Keratinocyte (primary cell): ENCODE data around the gene ATP8A2. TPM values are rescaled to one million over a fixed set of nuclear protein-coding genes. Genes with fewer than 3 reads are reported as not detected.
A peak's percentile ranks its signal among the peaks of the same experiment; 100 is the strongest.

ENCODE experiments used
- DNase-seq: peaks from one replicate; pipeline ENCODE4 v3.0.0-alpha.2; 2011; ENCODE audit warnings: low read depth, missing footprints, low spot score
- FAIRE-seq: peaks from 2 replicates; lab custom pipeline; 2011; peaks lifted over from hg19 to GRCh38; lab: Jason Lieb, UNC
- H2AFZ ChIP-seq: 2 replicates; pipeline ENCODE4 v1.6.0; 2012; ENCODE audit warnings: low read length, control low read depth, inconsistent platforms; ENCODE audit not compliant: control insufficient read depth
- H3K27ac ChIP-seq: 2 replicates; pipeline ENCODE4 v1.5.1; 2011; ENCODE audit warnings: low read length; ENCODE audit not compliant: control insufficient read depth, insufficient read depth
- H3K27me3 ChIP-seq: 3 replicates; pipeline ENCODE4 v1.6.0; 2011; ENCODE audit warnings: low read length; ENCODE audit not compliant: control insufficient read depth, insufficient read depth; ENCODE audit errors: extremely low read depth
- H3K36me3 ChIP-seq, 2 experiments: 2 replicates in 1 of 2; 3 replicates in 1 of 2; pipeline ENCODE4 v1.5.1; 2011; ENCODE audit warnings: low read length in 2 of 2, mild to moderate bottlenecking in 1 of 2; ENCODE audit not compliant: control insufficient read depth in 2 of 2, insufficient read depth in 2 of 2; ENCODE audit errors: extremely low read depth in 1 of 2
- H3K4me1 ChIP-seq: 3 replicates; pipeline ENCODE4 v1.5.1; 2011; ENCODE audit warnings: low read length; ENCODE audit not compliant: control insufficient read depth, insufficient read depth; ENCODE audit errors: extremely low read depth
- H3K4me2 ChIP-seq: 3 replicates; pipeline ENCODE4 v1.6.0; 2011; ENCODE audit warnings: low read depth, low read length; ENCODE audit not compliant: control insufficient read depth, insufficient read depth; ENCODE audit errors: extremely low read depth
- H3K4me3 ChIP-seq, 3 experiments: fragments of 200-600 bp in 1 of 3; sonication (generic) in 1 of 3; 2 replicates in 2 of 3; 3 replicates in 1 of 3; pipeline ENCODE4 v1.5.1; 2011 to 2016; ENCODE audit warnings: low read length in 3 of 3, mild to moderate bottlenecking in 3 of 3, control low read depth in 2 of 3, inconsistent platforms in 1 of 3, low read depth in 1 of 3, mixed read lengths in 1 of 3, mixed run types in 1 of 3, moderate library complexity in 1 of 3; ENCODE audit not compliant: control insufficient read depth in 2 of 3, insufficient read depth in 2 of 3; ENCODE audit errors: extremely low read depth in 1 of 3
- H3K79me2 ChIP-seq: 2 replicates; pipeline ENCODE4 v1.6.0; 2012; ENCODE audit warnings: low read length; ENCODE audit not compliant: control insufficient read depth, insufficient read depth
- H3K9ac ChIP-seq: 3 replicates; pipeline ENCODE4 v1.6.0; 2011; ENCODE audit warnings: low read length; ENCODE audit not compliant: control insufficient read depth, insufficient read depth; ENCODE audit errors: extremely low read depth
- H3K9me1 ChIP-seq: 3 replicates; pipeline ENCODE4 v1.6.0; 2011; ENCODE audit warnings: low read length; ENCODE audit not compliant: control insufficient read depth, insufficient read depth; ENCODE audit errors: extremely low read depth
- H3K9me3 ChIP-seq: 2 replicates; pipeline ENCODE4 v1.5.1; 2012; ENCODE audit warnings: low read depth, low read length; ENCODE audit not compliant: control insufficient read depth
- H4K20me1 ChIP-seq: 3 replicates; pipeline ENCODE4 v1.6.0; 2011; ENCODE audit warnings: low read length; ENCODE audit not compliant: control insufficient read depth, insufficient read depth; ENCODE audit errors: extremely low read depth
- CTCF ChIP-seq, 3 experiments: IDR thresholded peaks in 1 of 3; conservative IDR thresholded peaks in 1 of 3; optimal IDR thresholded peaks in 1 of 3; 2 replicates in 2 of 3; 3 replicates in 1 of 3; pipeline versions ENCODE3 to v1.5.1; 2011; ENCODE audit warnings: low read length in 3 of 3, mild to moderate bottlenecking in 3 of 3, moderate library complexity in 2 of 3, control low read depth in 1 of 3, inconsistent platforms in 1 of 3; ENCODE audit not compliant: insufficient read depth in 2 of 3; ENCODE audit errors: extremely low read depth in 1 of 3
- EZH2 ChIP-seq: IDR thresholded peaks from one replicate; pipeline ENCODE4 v1.6.1; 2012; ENCODE audit warnings: inconsistent platforms, mild to moderate bottlenecking, low read length, moderate library complexity
- dilution Hi-C: fragments of 300-500 bp; cut with MboI; formaldehyde crosslinking; loops from one replicate; pipeline ENCODE4 v1.7.0; 2020; ENCODE audit warnings: low sequenced_read_pairs; ENCODE audit not compliant: extremely low pct_ligation_motif_present
- polyA minus RNA-seq, 3 experiments: library from RNA; depleted of rRNA, polyadenylated mRNA; stranded (reverse); fragments of >200 nt; gene quantifications; 1 replicate in 1 of 3; 2 replicates in 1 of 3; 3 replicates in 1 of 3; pipeline ENCODE4 v1.2.3, GENCODE V29; 2011
- polyA plus RNA-seq, 5 experiments: library from polyadenylated mRNA; depleted of rRNA in 3 of 5; stranded (reverse) in 3 of 5; stranded (forward) in 1 of 5; unstranded in 1 of 5; fragments of >200 nt; gene quantifications; 1 replicate in 1 of 5; 2 replicates in 3 of 5; 3 replicates in 1 of 5; pipeline versions ENCODE4 v1.2.1 to v1.2.3, GENCODE V29; 2011 to 2012; ENCODE audit warnings: missing spikeins in 2 of 5, low read depth in 1 of 5, low replicate concordance in 1 of 5

The ATP8A2 gene
- polyA plus RNA-seq (0.10 to 0.20 TPM (median 0.16 TPM) in 3 replicates), polyA minus RNA-seq (0.10 to 0.36 TPM (median 0.20 TPM) in 3 replicates)
- polyA plus RNA-seq (2011; ENCODE audit: low read depth) = 0.04 TPM
- polyA plus RNA-seq (2011; cell fraction: cytosol; rRNA removed) = 0.06 and 0.10 TPM in 2 replicates
- polyA plus RNA-seq (2011; cell fraction: nucleus; rRNA removed) = 0.23 and 0.31 TPM in 2 replicates
- 0.20 and 0.25 TPM in 2 replicates for polyA plus RNA-seq (2012; ENCODE audit: low replicate concordance)
- polyA minus RNA-seq (2011; cell fraction: cytosol; rRNA and poly(A)+ RNA removed) = 0.19 TPM
- polyA minus RNA-seq (2011; cell fraction: nucleus; rRNA and poly(A)+ RNA removed) = 0.32 and 0.54 TPM in 2 replicates

- no peak for FAIRE-seq
- H3K9me1 ChIP-seq = no peaks in the 10 kb centered on the region
- H3K9ac ChIP-seq = no peak within 1 kb of the TSS
- peak within 1 kb of the TSS; percentile 2 for H2AFZ ChIP-seq
- TF ChIP-seq EZH2 (no peak), CTCF (optimal IDR thresholded peaks at IDR 0.05 in 1 of 3, IDR thresholded peaks at IDR 0.05 in 1 of 3, conservative IDR thresholded peaks at IDR 0.05 in 1 of 3; ENCODE audit: extremely low read depth in 1 of 3, insufficient read depth in 2 of 3, low read length in 3 of 3) (no peak)
- no peak within 1 kb of the TSS for H3K27ac ChIP-seq
- DNase-seq = no peak
- no peaks in the 10 kb centered on the region for H3K36me3 ChIP-seq
- no peaks in the 10 kb centered on the region for H4K20me1 ChIP-seq
- H3K79me2 ChIP-seq = no peaks in the 10 kb centered on the region
- no peaks in the 10 kb centered on the region for H3K9me3 ChIP-seq
- H3K4me2 ChIP-seq = peak within 1 kb of the TSS; percentile 52
- dilution Hi-C loops = no loop called here
- H3K4me1 ChIP-seq = peaks cover 2% of the 10 kb centered on the region
- H3K27me3 ChIP-seq = peaks cover 73% of the 10 kb centered on the region
- H3K4me3 ChIP-seq = no peak within 1 kb of the TSS
These were observed at the start of gene ATP8A2 for GRCh38 chr13:25371875-25372283. Gene ATP8A2, plus strand, starts transcription at chr13:25371974. Its CDS starts 239 bp downstream, at chr13:25372213.

DNA sequence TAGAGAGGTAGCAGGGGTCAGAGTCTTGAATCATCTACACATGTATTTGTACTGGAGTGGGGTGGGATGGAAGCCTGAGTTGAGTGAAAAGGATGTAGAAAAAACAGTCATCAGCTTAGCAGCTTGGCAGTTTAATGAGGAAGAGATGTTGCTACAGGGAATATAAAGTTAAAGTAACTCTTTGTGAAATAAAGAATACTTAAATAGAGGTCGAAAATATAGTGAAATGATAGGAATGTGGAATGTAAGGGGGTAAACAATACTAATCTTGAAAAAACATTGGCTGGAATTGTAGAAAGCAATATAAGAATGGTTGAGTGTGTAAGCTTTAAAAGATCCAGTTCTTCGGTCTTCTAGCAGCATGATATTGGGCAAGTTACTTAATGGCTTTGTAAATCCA, 47.7 kb upstream of the ATP8A2 start:
- dilution Hi-C loops = no loop called here
- H3K27me3 ChIP-seq = no peaks in the 10 kb centered on the region
- FAIRE-seq = no peak
- H3K4me1 ChIP-seq = peaks cover 2% of the 10 kb centered on the region
- no peak overlapping the region for H2AFZ ChIP-seq
- H3K9me1 ChIP-seq = no peaks in the 10 kb centered on the region
- no peak overlapping the region for H3K4me2 ChIP-seq
- no peaks in the 10 kb centered on the region for H3K79me2 ChIP-seq
- TF ChIP-seq CTCF (optimal IDR thresholded peaks at IDR 0.05 in 1 of 3, IDR thresholded peaks at IDR 0.05 in 1 of 3, conservative IDR thresholded peaks at IDR 0.05 in 1 of 3; ENCODE audit: extremely low read depth in 1 of 3, insufficient read depth in 2 of 3, low read length in 3 of 3) = no peak
- H3K36me3 ChIP-seq = peaks cover 7 to 22% of the 10 kb centered on the region in 2 experiments
- H3K9me3 ChIP-seq = no peaks in the 10 kb centered on the region
- no peak overlapping the region for H3K9ac ChIP-seq
- DNase-seq = no peak
- H3K4me3 ChIP-seq = no peak overlapping the region
- no peaks in the 10 kb centered on the region for H4K20me1 ChIP-seq
- no peak overlapping the region for H3K27ac ChIP-seq
